ENCODE results near the gene MAP3K5.

The MAP3K5 gene

DNA sequence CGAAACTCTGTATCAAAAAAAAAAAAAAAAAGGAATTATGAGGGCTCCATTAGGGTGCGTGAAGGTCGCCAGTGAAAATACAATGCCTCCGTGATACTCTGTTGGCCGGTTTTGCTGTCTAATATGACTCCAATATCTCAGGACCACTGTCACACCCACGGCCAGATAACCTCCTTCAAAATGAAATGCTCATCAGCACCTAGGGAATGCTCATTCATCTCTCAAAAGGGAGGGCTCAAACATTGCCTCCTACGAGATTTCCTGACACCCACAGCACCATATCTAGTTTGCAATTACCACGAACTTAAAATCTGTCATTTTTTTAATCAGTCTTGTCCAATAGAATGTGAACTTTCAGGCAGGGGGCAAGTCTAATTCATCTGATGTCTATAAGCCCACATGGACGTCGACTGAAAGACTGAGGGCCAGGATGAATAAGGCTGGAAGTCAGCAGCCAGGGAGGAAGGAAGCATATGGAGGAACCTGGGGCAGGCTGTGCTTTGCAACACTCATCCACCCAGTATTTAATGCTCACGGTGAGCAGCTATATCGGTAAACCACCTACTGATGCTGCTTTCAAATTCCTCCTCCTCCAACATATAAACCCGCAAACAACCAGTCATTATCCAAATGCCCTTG, 42.8 kb downstream of the MAP3K5 start:
- FAIRE-seq = no peak

DNA sequence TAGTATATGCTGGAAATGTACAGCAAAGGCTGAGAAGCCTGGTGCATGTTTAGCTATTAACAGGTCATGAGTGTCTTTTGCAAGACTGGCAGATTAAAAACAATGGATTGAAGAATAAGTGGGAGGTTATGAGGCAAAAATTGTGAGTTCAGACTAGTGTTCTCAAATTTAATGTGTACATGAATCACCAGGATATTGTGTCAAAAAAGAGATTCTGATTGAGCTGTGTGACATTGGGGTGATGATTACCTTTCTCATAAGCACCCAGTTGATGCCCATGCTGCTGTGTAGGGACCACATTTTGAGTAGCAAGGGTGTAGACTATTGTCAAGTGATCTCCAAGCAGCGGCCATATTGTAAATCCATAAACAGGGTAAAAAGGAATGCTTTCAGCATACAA, 44.8 kb downstream of the MAP3K5 start:
- FAIRE-seq = no peak

DNA sequence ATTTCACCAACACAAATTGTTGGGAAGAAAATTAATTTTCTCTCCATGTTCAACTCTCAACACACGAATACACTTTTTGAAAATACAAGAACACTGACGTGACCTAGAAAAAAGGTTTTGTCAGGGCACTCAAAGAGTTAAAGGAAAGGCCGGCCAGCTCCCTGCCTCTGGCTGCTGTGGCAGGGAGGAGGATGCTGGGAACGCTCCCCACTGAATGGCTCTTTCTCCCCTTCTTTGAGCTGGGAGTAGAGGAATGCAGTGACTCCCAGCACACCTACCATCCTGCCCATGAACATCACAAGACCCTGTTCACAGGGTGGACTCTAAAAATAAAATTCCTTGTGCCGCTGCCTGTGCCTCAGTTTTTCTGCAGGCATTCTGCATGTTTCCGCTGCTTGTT, 47.0 kb downstream of the MAP3K5 start:
- FAIRE-seq = no peak

DNA sequence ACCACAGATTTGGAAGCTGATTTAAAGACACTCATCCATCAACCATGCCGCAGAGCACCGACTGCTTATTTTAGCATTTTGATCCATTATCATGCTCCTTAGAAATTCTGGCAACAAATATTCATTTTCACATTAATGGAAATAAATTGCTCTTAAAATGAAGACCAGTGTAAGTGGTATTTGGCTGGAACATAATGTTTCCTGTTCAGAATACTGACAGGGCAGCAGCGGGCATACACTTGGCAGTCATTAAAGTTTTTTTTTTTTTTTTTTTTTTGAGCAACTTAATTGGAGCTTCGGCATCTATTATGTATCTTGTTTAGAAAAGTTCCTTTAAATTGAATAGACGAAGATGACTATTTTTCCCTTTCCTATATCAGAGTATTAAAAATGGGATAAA, 47.4 kb downstream of the MAP3K5 start:
- no peak for FAIRE-seq

DNA sequence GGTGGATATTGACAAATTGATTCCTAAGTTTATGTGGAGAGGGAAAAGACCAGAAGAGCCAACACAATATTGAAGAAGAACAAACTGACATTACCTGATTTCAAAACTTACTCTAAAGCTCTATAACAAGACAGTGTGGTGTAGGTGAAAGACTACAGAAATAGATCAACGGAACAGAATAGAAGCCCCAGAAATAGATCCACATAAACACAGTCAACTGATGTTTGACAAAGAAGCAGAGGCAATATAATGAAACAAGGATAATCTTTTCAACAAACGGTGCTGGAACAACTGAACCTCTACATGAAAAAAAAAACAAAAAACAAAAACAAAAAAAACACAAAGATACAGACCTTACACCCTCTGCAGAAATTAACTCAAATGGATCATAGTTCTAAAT, 50.2 kb downstream of the MAP3K5 start:
- FAIRE-seq = no peak

DNA sequence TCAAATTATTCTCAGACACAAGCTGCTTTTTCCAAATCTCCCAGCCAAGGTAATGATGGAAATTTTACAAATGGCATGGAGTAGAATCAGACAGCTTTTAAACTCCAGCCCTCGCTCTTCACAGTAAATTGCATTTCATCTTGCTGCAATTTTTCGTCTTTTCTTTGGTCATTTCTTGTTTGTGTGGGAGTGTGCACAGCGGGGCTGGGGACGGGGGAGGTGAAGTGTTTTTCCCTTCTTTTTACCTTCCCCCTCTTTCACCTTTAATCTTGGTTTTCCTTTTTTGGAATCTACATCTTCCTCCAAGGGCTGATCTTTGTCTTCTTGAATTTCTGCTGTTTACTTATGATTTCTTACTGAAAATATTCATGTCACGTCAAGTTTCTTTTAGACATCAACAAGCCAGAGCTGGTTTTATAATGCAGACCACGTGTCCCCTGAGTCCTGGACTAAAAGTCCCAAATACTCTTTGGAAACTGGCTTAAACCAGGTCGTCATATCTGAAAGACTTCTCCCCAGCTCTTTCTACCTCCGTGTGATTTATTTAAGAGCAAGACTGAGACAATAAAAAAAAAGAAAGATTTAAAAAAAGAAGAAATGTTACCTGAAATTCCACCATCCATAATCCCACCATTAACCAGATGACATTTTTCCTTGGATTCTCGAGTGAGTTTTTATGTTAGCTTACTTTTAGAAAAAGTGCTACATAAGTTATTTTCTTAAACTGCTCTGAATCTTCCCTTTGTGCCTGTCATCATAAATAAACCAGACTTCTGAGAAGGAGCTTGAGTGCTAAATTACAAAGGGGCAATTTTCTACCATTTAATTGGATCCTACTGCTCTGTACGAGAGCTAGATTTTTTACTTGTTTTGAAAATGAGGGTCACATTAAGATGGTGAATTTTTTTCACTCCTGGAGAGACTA, 52.0 kb downstream of the MAP3K5 start:
- no peak for FAIRE-seq

DNA sequence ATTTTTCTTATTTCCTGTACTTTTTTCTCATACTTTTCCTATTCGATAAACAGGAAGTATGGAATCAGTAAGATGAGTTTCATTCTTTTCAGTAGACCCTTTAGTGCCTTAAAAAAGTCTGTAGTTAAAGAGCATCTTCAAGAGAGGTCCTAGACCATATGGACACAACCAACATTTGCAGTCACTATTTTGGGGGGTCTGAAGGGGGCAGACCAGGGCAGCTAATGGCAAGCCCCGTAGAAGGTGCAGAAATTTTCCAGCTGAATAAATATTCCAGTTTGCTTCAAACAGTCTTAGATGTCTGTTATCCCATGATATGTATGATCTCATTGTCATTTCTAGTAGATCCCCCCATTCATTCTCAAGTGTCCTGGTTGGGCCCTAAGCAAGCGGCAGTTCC, 52.8 kb downstream of the MAP3K5 start:
- no peak for FAIRE-seq

DNA sequence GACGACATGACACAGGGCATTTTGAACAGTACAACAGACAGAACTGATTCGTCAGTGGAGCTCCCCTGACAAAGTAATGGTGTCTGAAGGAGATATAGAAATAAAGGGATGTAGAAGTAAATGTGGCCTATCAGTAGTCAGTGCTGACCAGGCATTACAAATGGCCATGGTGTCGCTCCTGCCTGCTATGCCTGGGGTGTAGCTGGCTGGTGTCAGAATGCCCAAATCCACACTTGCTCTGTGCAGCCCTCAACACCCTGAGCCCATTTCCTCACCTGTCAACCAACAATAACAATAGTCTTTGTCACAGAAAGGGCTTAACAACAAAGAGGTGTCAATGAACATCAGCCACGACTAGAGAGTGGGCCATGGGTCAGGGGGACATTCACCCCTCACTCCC, 53.2 kb downstream of the MAP3K5 start:
- no peak for FAIRE-seq

DNA sequence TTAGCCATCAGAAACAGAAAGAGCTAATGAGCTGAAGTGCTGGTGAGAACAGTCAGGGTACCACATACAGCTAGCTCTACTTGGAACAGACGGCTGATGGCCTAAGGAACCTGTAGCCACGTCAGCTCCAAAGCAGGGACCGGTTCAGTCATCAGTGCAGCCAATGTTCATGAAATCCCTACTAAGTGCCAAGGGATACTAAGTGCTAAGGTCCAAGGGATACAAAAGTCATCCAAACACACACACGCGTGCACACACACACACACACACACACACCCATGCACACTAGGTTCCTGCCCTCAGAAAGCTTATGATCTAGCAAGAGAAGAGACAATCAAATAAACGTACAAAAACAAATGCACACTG, 53.6 kb downstream of the MAP3K5 start:
- no peak for FAIRE-seq

DNA sequence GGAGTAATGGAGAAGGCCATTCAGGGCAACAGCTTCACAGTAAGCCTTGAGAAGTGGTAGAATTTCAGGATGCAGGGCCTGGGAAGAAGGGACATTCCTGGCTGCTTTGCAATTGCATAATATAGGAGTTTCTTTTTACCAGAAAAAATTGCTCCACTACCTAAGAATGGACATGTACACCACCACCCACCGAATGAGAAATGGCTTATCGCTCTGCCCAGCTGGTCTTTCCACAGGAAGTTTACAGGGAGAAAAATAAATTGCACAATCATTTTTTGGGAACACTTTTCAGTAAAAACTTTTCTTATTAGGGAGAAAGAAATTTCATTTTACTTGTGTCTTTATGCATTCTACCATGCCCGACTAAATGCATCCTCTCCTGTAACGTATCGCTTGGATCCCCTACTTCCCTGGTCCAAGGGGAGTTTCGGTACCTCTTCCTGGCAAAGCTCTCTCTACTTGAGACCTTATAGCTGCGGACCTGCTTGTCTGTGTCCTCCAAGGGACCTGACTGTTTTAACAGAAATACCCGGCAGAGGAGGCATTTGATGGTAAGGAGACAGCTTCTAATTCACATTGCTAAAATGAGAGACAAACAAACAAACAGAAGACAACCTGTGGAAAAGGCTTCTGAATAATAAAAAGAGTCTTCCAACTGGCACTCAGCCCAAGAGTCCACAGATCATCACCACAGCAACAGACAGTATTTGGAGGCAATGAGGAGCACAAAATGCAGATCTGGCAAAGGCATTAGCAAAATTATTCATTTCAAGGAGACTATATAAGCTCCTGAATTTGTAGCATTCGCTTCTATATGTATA, 54.2 kb downstream of the MAP3K5 start:
- FAIRE-seq = no peak

DNA sequence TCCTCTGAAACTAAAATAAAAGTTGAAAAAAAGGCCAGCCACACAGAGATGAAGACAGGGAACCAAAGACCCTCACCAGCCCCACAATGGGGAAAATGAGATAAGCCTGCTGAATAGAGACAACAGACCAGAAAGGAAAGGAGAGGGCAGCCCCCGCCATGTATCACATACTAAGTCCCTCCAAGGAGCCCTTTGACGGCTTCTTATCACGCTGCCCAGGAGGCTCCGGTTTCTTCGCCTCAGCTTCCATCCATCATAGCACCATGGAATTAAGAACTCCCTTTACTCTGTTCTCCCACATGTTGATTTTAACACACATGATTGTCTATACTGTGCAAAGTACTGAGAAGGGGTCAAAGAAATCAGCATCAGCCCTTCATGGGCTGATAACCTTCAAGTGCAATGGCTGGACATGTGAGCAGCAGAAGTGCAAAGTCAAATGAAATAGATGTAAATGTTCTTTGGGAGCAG, 54.9 kb downstream of the MAP3K5 start:
- no peak for FAIRE-seq

DNA sequence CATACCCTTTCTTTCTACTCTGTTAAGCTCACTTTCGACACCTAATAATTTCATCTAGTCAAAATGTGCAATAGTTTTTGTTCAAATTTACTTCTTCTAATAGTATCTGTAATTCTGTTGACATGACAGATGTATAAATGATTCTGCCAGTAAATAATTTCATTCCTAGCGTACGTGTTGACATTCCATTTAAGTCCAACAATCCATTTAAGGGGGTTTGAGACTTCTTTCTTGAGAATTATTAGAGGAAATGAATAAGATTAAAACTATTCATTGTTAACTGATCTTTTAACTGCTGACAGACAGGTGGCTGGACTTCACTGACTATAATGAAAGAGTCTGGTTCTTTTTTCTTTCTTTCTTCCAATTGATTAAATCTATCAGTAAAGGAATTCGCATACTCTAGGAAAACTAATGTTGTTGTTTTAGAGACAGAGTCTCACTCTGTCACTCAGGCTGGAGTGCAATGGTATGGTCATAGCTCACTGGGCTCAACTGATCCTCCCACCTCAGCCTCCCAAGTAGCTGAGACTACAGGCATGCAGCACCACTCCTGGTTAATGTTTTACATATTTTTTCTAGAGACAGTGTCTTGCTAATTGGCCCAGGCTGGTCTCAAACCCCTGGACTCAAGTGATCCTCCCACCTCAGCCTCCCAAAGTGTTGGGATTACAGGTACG, 55.9 kb downstream of the MAP3K5 start:
- FAIRE-seq = no peak

DNA sequence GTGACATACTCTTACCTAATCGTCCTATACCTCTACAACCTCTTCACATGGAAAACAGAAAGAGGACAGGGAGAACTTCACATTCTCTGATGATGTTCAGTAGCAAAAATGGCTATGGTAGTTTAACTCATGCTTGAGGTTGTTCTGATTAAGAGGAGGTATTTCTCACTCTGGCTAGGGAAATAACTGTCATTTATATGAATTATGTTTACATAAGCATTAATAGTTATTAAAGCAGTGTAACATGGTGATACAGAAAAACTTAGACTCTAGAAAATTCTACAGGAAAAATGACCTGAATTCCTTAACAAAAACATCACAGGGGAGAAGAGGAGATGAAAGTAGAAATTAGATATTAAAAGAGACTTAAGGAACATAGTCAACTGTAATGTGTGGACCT, 57.3 kb downstream of the MAP3K5 start:
- no peak for FAIRE-seq

DNA sequence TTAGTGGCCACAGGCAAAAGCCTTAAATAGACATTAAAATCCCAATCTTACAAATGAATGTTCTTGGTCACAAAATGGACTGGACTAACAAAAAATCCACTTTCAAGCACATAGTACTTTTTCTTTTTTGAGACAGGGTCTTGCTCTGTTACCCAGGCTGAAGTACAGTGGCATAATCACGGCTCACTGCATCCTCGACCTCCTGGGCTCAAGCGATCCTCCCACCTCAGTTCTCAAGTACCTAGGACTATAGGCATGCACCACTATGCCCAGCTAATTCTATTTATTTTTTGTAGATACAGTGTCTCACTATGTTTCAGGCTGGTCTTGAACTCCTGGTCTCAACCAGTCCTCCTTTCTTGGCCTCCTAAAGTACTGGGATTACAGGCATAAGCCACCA, 59.4 kb downstream of the MAP3K5 start:
- no peak for FAIRE-seq

DNA sequence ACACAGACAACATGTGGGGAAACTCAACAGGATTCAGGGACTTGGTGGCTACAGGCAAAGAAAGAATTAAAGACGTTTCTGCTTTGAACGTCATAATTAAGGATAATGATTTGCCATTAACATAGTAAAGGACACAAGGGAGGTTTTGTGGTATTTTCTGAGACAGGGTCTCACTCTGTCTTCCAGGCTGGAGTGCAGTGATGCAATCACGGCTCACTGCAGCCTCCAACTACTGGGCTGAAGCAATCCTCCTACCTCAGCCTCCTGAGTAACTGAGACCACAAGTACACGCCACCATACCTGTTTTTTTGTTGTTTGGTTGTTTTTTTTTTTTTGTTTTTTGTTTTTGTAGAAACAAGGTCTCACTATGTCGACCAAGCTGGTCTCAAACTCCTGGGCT, 62.4 kb downstream of the MAP3K5 start:
- FAIRE-seq = no peak

DNA sequence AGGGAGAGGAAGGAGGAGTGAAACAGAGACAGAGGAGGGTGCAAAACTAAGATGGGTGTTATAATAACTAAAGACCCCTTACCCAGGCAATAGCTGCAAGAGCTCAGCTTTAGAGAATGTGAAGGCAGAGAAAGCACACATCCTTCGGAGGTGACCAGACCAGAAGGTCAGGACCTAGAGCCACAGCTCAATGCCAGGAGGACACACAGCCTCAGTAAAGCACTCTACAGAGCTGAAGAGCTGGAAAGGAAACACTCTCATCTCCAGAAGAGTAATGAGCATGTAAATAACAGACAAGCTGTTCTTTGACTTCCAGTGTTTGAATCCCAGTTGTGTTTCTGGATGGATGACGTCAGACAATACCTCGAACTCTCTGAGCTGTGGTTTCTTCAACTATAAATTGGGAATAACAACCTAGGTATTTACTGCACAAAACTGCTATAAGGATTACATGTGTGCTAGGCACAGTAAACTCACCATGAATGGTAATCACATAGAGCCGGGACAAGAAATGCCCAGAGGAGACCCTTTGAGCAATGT, 63.2 kb downstream of the MAP3K5 start:
- FAIRE-seq = no peak

DNA sequence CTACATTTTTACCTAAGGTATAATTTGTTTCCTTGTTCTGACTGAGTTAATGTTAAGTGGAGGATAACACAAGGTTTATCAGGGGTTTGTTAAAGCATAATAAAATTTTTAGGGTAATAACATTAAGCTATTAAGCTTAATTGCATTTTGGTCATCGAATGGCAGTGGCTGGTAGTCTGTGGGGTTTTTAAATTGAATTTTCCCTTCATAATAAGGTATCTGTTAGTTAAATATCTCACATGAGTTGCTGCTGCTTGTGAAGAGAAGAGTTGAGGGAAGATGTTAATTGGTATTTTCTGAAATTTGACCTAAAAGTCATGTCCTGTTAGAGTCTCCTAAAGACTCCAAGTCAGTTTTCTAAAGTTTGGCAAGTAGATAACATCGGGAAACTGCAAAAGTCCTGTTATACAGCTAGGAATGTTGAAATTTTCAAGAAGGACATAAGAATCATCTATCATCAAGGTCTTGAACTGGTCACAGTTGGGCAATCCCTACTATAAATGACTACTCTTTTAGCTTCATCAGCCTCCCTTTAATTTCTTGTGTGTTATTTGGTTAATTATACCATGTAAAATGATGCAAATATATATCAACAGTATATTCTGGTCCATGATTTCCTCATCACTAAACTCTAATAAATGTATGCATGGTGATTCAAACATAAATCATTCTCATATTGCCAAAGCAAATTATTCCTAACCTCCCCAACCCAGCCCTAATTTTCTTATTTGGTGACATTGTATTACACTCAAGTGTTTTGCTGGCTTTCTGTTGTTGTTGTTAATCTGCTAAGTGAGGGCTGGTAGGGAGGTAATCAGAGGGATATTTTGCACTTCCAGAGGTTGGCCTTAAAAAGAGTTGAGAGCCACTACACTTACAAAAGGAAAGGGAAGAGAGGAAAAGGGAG, 64.0 kb downstream of the MAP3K5 start:
- FAIRE-seq = no peak

DNA sequence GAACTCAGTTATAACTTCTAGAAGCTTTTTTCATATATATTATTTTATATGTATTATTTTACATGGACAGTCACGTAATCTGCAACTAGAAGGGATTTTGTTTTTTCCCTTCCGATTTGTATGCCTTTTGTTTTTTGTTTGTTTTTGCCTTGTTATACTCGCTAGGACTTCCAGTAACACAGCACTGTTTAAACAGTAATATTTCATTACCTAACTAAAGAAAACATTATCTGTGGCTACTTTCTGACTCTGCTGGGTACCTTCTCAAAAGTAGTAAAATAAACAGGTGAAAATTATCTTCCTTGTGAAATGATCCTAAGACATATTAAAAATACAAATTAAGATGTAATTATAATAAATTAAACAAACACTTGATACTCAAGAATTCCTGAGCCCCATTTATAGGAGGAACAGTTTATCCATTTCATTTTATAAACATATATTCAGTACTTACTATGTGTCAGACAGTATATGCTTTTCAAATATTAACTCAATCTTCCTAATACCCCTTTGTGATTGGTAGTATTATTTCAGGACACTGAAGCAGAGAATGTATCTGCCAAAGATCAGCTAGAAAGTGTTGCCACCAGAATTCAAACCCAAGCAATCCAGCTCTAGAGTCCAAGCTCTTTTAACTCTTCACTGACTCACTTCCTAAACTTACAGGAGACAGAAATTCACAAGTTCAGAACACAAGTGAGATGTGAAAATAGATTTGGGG, 65.3 kb downstream of the MAP3K5 start:
- no peak for FAIRE-seq

DNA sequence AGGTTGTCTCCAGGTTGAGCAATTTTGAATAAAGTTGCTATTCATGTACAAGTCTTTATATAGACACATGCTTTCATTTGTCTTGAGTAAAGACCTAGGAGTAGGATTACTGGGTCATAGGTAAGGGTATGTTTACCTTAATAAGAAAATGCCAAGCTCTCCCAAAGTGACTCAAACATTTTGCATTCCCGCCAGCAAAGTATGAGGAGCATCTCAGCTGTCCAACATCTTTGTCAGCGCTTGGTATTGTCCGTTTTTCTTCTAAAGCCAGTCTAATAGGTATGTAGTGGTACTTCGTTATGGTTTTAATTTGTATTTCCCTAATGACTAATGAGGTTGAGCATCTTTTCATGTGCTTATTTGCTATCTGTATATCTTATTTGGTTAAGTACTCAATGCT, 67.2 kb downstream of the MAP3K5 start:
- FAIRE-seq = no peak

DNA sequence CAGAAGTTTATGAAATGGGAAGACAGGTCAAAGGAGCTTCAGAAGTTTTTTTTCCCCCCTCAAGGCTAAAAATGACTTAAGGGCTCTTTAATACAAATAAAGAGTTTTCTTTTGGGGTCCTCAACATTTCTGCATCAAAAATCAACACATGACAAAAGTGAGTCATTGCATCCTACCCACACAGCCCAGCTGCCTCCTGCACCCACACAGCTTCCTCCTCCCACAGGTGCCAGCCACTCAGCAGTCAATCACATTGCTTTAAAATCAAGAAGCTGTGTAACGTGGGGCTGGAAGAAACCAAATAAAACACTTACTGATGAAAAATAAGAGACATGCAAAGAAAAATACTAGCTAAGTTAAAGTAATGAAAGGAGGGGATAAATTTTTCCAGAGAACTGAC, 68.5 kb downstream of the MAP3K5 start:
- FAIRE-seq = no peak

DNA sequence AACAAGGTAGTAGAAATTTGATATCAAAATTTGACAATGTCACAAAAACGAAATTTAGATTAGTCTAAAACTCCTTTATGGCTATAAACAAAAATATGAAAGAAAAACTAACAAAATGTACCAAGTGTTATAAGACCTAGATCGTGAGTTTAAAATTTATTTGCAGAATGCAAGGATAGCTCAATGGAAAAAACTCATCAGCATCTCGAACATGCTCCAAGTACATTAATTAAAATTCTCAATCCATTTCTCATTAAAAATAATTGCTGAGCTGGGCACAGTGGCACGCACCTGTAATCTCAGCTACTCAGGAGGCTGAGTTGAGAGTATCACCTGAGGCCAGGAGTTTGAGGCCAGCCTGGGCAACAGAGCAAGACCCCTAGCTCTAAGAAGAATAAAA, 70.8 kb downstream of the MAP3K5 start:
- FAIRE-seq = no peak

All from A204.1 (cell line).